Stimulated activated CD8-positive, alpha-beta memory T cell treated with anti-CD3 and anti-CD28 coated beads, Interleukin-7, amount 100 ng/mL, for 1 hour (primary cell): Measurements from ENCODE around the gene PLA2G2C.

Experiments
- DNase-seq, 2 donors: peaks; one replicate each; pipeline ENCODE4 v3.0.0-alpha.2; 2020; ENCODE audit warnings: low read depth in 2 of 2

Gene PLA2G2C

DNA sequence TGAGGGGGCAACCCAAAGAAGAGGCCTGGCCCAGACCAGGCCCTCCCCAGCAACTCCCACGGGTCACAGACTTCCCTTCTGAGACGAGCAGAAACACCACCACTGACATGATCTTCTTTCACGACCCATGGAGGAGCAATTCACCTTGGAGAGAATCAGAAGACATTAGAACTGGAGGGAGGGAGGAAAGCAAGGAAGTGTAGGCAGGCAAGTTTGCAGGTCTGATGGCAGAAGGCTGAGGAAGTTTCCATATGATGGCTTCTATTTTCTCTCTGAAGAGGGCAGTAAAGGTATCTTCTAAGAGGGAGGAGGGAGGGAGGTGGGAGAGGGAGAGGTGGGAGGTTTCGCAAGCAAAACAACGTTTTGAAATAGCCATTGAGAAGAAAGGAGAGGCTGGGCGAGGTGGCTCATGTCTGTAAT lies 1.8 kb downstream of the PLA2G2C start:
- DNase-seq, result no peak

GRCh38 chr1:20183616-20184271 lies 2.6 kb downstream of the PLA2G2C start:
- no peak for DNase-seq

GRCh38 chr1:20183035-20183434 lies 3.3 kb downstream of the PLA2G2C start:
- DNase-seq, result no peak

- no peak for DNase-seq
Observed at GRCh38 chr1:20182415-20182814, 3.9 kb downstream of the PLA2G2C start.

- no peak for DNase-seq
Observed at GRCh38 chr1:20180844-20181207, 5.5 kb downstream of the PLA2G2C start.

- no peak for DNase-seq
Observed at GRCh38 chr1:20180129-20180843, 6.0 kb downstream of the PLA2G2C start.

GRCh38 chr1:20179371-20180128 lies 6.8 kb downstream of the PLA2G2C start:
- no peak for DNase-seq

GRCh38 chr1:20178634-20179370 lies 7.5 kb downstream of the PLA2G2C start:
- no peak for DNase-seq

GRCh38 chr1:20174937-20175666 lies 11.2 kb downstream of the PLA2G2C start:
- DNase-seq, result no peak

DNA sequence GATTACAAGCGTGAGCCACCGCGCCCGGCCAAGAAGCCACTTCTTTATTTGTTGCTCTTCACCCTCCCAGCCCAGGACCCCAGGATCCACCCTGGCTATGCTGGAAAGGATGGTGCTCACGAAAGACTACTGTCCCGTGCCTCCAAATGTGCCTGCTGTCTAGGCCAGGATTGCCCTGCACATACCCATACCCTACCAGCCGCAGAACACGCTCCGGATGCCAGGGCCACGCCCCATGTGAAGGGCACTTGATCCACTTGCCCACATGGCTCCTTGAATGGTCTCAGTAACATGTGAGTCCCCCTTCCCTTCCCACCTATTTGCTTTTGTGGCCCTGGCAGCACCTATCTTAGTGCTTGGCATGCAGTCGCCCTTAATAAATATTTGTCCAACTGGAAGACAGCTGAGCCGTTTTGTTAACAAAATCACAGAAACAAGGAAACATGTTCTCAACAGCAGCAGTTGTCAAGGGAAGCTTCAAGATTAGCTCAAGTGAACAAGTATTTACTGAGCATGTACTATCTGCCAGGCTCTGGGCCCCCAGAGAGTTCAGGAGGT lies 14.2 kb downstream of the PLA2G2C start:
- DNase-seq, result no peak

DNA sequence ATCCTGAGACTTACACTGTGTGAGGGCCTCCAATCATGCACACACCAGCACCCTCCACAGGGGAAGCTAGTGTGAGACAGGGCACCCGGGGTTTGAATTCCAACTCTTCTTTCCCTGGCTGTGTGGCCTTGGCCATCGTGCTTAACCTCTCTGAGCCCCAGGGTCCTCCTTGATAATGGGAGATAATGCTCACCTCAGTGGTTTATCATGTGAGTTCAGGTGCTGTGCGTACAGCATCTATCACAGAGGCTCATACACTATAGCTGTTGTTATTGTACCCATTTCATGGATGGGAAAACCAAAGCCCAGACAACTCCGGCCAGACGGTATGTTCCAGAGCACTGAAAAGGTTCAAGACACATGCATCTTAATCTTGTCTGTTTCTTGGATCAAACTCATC lies 16.4 kb downstream of the PLA2G2C start:
- DNase-seq, result no peak

DNA sequence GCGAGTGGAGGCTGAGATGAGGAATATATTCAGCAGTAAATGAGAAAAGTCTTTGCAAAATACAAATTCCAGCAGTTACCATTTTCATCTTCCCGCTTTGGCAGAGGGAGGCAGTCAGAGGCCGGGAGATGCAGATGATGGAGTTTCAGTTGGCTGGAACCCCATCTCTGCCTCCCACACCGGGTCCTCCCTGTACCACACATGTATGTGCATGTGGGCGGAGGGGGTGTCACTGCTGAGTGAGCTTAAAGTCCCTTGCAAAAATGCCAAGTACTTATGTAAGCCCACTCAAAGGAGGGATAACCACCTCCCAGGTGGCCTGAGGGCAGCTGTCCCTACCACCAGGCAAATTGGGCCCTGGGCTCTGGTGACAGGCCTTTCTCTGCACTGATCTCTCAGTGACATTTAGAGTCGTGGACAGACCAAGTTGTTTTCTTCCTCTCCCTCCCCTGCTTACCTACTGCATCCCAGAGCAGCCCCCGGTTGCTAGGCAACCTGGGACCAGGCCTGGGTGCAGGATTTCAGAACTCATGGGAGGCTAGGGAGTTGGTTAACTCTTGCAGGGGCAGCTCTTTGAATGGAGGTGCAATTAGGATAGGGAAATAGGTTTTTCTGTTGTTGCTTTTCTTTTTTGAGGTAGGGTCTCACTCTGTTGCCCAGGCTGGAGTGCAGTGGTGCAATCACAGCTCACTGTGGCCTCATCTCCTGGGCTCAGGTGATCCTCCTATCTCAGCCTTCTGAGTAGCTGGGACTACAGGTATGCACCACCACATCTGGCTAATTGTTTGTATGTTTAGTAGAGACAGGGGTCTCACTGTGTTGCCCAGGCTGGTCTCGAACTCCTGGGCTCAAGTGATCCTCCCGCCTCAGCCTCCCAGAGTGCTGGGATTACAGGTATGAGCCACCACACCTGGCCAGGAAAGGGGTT lies 17.5 kb downstream of the PLA2G2C start:
- no peak for DNase-seq

GRCh38 chr1:20167126-20167525 lies 19.2 kb downstream of the PLA2G2C start:
- DNase-seq, result no peak

GRCh38 chr1:20166051-20166450 lies 20.3 kb downstream of the PLA2G2C start:
- no peak for DNase-seq

GRCh38 chr1:20165522-20165951 lies 20.8 kb downstream of the PLA2G2C start:
- no peak for DNase-seq

GRCh38 chr1:20164694-20165202 lies 21.6 kb downstream of the PLA2G2C start:
- no peak for DNase-seq

DNA sequence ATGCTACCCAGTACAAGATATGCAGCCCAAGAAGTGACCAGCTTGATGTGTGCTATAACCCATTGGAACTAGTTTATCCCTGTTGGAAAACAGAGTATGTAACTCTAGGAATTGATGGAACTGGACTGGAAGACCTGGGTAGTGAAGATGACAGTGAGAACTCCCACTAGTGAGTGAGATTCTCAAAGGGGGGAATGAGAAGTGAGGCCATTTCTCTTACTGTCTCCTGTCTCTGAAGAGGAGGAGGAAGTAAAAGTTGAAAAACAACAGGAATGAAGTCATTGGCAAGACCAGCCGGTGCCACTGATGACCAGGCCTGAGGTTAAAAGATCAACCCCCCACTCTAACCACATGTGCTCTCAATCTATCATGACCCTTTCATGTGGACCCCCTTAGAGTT lies 26.3 kb downstream of the PLA2G2C start:
- DNase-seq, result no peak

DNA sequence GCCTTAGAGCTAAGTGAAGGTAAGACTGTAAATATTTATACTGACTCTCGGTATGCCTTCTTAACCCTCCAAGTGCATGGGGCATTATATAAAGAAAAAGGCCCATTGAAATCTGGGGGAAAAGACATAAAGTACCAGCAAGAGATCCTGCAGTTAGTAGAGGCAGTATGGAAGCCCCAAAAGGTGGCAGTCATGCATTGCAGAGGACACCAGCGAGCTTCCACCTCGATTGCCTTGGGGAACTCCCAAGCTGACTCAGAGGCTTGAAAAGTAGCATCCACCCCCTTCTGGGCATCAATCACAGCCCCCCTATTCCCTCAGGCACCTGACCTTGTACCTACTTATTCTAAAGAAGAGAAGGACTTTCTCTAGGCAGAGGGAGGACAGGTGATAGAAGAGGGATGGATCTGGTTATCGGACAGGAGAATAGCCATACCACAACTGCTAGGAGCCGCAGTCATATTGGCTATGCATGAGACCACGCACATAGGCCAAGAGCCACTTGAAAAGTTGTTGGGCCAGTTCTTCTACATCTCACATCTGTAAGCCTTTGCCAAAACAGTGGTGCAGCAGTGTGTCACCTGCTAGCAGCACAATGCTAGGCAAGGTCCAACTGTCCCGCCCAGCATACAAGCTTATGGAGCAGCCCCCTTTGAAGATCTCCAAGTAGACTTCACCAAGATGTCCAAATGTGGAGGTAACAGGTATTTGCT lies 27.8 kb downstream of the PLA2G2C start:
- DNase-seq, result no peak

GRCh38 chr1:20154301-20154831 lies 32.0 kb downstream of the PLA2G2C start:
- DNase-seq, result no peak
